ENCODE data around the gene ZNF697.

DNA sequence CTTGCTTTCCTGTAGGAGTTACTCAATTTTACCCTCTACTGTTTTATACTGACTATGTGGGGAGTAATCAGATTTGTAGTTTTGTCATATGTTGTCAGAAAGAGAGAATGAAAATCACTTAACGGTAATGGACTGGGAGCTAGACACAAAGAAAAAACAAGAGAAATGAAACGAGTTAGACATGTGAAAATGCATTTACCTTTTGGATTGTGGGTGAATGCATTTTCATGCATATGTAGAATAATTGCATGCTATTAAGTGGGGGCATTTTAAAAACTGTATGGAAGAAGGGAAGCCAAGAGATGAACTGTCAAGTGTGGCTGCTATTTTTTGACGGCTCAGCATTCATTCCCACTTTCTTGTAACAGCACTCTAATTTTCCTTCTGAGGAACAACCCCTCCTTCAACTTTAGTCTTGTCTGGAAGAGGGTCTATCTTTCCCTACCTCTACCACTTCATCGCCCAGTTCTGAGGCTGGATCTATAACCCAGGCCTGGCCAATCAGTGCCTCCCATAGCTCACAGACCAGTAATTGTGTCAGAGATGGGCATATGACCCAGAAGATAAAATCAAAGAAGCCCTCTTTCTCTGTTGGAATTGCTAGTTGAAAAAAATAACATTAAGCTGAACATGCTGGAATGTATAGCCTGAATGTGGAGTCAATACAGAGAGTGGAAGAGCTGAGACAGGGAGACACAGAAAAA is 5.2 kb upstream of the ZNF697 start:
- TF ChIP-seq, protein P1, sequence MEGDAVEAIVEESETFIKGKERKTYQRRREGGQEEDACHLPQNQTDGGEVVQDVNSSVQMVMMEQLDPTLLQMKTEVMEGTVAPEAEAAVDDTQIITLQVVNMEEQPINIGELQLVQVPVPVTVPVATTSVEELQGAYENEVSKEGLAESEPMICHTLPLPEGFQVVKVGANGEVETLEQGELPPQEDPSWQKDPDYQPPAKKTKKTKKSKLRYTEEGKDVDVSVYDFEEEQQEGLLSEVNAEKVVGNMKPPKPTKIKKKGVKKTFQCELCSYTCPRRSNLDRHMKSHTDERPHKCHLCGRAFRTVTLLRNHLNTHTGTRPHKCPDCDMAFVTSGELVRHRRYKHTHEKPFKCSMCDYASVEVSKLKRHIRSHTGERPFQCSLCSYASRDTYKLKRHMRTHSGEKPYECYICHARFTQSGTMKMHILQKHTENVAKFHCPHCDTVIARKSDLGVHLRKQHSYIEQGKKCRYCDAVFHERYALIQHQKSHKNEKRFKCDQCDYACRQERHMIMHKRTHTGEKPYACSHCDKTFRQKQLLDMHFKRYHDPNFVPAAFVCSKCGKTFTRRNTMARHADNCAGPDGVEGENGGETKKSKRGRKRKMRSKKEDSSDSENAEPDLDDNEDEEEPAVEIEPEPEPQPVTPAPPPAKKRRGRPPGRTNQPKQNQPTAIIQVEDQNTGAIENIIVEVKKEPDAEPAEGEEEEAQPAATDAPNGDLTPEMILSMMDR (IDR thresholded peaks at IDR 0.05; ENCODE audit: insufficient read depth, low read depth, low read length) = no peak
- no peak for TF ChIP-seq EZH2 (IDR thresholded peaks at IDR 0.05; ENCODE audit: insufficient read depth, low read length)

All from astrocyte (in vitro differentiated cells and primary cell).